GM18861 (cell line): ENCODE data around the gene ALX4.

Experiments
- ATAC-seq: cut with Tn5 transposase; IDR thresholded peaks from one replicate; pipeline ENCODE4 v1.9.1; 2021; ENCODE audit not compliant: unreplicated experiment

The ALX4 gene

DNA sequence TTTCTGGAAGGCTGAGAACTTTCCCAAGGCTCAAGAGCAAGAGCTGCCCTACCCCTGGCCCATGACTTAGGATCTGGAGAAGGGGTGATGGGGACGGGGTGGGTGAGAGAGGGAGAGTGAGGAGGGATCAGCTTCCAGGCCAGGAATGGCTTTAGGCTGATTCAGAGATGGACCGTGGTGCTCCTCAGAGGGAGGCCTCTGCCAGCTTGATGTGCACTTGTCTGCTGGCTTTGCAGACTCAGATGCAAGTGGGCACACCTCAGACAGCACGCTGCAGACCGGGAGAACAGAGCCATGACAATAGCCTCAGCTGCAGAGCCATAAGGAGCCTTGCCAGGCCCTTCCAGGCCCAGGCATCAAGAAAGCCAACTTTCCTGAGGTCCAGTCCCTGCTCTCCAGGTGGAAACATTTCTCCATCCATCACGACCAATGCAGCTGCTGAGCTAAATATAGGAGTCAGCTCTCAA lies 41.3 kb downstream of the ALX4 start:
- ATAC-seq: no peak

DNA sequence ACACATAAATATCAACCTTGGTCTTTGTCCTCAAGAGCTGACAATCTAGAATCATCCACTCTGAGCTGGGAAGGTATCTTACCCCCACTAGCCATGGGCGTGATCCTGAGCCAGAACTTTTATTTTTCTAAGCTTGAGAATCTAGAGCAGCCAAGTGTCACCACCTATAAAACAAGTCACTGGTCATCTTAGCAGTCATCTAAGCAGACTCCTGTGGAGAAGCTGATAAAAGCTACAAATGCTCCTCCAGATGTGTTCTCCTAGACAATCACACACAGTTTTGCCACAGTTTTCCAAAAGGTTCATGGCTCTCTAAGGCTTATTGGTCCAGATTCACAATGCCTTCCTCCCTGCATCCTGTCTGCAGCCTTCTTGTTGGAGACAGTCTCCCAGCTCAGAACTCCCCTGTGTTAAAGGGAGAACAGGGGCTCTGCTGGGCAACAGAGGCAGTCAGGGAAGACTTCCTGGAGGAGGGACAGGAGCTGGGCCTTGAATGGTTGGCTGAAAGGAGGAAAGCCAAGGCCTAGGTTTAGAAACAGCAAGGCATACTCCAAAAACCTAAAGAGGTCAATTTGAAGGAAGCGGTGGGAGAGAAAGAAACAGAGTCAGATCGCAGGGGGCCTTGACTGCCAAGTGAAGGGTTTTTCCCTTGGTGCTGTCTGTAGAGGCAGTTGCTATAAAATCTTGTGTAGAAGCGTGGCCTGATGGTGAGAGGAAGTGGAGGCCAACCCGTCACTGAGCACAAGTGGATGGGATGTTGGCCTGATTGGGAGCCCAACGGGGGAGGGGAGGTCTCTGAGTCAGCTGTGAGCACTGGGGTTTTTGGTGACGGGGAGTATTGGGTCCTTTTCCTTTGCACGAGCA lies 42.0 kb downstream of the ALX4 start:
- ATAC-seq: no peak

DNA sequence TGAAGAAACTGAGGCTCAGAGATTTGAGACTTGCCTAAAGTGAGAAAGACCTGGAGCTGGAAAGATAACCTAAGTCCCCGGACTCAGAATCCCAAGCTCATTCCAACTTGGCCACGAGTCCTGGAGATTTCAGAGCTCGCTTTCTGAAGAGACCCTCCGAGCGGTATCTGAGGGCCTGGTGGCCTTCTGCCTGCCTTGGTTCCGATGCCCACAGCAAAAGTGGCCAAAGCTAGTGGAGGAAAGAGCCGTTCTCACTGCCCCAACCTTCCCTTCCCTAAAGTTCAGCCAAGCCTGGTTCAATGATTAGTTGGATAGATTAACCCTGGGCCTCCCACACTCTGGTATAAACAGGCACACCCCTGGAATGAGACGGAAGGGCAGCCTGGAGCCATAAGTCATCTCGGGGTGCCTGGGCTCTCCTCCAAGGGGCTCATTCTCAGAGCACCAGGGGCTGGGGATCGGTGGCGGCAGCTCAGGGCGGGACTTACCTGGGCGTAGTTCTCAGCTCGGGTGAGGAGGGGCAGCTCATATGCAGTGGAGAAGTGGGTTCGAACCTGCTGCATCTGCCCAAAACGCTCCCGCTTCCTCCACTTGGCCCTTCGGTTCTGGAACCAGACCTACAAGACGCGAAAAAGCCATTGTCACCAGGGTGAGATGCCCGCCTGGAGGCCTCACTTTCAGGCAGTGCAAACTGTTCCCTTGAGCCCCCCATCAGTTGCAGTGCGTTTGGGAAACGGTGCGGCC lies 42.8 kb downstream of the ALX4 start:
- no peak for ATAC-seq

DNA sequence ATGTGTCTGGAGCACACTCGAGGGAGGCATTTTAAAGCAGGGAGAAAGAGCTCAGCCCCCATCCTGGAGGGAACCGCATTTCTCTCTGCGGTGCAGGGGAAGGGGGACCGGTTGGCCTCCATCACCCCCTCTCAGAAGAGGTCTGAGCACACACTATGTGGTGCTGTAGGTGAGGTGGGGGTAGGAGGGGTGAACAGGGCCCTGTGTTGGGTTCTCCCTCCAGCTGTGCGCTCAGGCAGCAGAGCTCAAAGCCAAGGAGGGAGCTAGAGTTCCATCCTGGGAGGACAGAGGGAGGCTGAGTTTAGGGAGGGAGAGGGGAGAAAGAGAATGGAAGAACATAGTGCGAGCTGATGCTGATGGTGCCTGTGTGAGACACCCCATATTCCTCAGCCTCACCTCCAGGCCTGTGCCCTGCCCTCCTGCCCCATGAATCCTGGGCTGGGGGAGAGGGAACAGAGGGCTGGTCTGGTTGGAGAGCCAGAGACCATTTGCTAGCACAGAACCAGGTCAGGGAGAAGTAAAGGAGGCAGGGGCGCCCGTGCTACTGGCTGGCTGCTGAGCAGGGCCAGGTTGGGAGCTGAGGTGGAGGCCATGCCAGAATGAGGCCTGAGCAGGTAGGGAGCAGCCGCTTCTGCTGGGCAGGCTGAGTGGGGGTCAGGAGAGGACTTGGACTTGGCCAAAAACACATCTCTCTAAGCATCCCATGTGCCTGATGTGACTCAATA lies 43.7 kb downstream of the ALX4 start:
- no peak for ATAC-seq

DNA sequence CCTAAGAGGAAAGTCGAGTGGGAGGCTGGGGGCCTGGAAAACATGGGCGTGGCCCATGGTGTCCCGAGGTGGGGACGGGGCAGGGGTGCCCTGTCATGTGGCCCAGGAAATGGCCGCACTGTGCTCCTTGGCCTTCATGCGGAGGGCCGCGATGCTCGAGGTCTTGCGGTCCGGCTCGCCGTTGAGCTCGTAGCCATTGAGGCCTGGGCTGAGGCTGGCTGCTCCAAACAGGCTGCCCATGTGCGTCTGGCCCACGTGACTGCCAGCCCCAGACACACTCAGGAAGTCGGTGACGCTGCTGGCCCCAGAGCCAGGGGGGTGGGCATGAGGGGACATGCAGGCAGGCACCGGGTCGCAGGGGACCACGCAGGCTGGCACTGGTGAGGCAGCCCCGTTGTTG lies 45.2 kb downstream of the ALX4 start:
- ATAC-seq: no peak

DNA sequence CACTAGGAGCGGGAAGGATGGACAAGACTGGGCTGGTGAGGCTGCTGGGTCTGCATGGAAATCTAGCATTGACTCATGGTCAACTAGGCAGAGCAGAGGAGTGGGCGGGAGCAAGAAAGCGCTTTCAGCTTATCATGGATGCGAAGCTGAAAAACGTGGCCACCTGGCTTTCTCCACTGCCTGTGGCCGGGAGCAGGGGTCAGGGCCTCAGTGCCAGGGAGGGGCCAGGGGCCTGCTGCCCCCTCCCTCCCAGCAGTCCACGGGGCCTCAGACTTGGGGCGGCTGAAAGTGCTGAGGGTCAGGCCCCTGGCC lies 45.5 kb downstream of the ALX4 start:
- ATAC-seq: no peak

DNA sequence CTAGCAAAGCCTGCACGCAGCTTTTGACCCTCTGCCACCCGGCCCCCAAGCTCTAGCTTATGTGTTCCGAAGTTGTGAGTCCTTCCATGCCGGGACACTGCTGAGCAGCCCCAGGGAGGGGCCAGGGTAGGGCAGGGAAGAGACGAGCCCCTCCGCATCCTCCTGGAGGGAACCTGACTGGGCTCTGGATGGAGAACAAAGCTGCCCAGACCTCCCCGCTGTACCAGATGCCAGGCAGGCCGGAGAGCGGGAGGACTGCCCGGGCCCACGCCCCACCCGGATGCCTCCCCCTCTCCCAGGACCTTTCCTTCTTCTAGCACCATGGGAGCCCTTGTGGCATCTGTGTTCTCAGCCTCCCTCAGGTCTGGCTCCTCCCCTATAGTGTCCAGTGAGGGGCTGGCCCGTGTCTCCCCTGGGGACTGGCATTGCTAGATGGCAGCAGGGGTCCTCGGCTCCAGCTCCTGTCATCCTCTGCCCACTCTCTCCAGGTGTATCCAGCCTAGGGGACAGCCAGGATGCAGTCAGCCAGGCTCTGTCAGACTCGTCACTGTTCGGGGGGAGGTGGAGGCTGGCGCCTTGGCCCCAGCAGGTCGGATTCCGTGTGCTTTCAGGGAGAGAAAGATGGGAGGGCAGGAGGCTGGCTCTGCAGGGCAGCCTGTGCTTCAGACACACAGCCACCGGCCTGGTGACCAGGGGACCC lies 46.1 kb downstream of the ALX4 start:
- no peak for ATAC-seq

DNA sequence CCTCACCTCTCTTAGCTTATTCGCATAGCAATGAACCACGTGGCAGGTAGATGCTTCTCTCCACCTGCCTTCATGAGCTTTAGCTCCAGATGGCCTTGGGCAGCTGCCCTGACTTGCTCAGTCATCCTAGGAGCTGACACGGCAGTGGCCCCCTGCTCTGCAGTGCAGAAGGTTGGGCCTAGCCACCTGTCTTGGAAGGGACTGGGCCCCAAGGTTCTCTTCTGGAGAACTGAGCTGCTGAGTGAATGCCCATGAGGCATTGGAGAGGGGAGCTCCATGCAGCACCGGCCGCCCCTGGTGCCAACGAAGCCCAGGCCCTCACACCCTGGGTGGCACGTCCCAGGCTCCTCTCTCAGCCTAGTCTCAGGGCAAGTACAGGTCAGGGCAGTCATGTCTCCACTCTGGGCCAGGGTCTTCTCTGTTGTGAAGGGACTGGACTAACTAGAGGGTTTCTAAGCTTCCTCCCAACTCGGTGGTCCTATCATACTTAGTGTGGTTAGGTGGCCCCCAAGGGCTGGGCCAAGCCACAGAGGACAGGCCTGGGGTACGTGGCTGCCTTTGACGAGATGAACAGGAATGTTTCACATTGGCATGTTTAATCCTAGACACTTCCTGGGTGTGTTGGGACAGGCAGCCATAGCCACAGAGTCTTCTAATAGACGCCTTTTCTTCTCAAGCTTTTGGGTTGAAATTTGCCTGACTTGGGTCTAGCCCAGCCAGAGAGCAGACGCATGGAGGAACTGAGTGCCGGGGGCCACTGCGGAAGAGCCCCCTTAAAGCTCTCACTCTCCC lies 47.9 kb downstream of the ALX4 start:
- ATAC-seq: no peak

DNA sequence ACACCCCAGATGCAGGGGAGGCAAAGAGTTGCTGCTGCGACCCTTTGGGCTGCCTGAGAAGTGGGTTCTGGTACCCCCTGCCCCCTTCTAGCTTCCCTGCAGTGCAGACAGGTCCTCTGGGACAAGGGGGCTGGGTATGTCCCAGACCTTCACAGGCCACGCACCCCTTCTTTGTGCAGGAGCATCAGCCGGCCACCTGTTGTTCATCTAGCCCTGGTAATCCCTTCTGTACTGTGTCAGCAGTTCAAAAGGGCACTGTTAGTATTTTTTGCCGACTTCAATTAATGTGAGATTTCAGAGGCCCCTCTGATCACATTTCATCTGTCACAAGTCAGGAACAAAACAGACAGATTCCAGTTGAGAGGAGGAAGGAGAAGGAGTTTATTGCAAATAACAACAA lies 49.9 kb downstream of the ALX4 start:
- no peak for ATAC-seq

DNA sequence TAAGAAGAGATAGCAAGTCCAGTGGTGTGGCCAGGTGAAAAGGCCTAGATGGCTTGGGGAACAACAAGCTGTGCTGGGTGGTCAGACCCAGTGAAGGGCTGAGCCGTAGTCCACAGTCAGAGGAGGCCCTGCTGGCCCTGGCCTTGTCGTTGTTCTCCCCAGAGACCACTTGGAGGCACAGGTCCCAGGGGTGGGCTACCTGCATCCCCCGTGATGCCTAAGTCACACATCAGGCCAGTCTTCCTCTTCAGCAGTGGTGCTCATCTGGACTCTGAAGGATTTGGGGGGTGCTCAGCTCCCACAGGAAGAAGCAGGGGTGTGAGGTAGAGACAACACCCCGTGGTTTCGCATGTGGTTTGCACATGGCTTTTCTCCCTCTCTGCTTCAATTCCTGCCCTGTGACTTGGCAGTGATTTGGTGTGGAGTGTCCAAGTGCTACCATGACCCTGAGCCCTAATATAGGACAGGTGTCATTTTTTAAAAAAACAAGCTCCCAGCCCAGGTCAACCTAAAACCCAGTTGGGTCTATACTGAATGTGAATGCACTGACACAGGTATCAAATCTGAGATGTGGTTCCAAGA lies 51.0 kb downstream of the ALX4 start:
- ATAC-seq: no peak

DNA sequence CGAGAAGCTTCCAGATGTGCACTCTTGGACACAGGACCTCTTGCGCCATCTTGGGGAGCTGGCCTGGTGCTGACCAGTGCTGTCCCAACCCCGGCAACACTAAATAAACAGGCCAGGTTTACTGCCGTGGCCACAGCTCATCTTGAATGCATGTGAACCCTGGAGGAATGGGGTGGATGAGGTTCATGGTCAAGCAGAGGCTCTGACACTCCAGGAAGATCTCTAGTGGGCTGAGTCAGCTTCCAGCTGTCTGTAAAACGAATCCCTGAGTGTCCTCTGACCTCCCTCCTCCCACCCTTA lies 51.8 kb downstream of the ALX4 start:
- no peak for ATAC-seq

DNA sequence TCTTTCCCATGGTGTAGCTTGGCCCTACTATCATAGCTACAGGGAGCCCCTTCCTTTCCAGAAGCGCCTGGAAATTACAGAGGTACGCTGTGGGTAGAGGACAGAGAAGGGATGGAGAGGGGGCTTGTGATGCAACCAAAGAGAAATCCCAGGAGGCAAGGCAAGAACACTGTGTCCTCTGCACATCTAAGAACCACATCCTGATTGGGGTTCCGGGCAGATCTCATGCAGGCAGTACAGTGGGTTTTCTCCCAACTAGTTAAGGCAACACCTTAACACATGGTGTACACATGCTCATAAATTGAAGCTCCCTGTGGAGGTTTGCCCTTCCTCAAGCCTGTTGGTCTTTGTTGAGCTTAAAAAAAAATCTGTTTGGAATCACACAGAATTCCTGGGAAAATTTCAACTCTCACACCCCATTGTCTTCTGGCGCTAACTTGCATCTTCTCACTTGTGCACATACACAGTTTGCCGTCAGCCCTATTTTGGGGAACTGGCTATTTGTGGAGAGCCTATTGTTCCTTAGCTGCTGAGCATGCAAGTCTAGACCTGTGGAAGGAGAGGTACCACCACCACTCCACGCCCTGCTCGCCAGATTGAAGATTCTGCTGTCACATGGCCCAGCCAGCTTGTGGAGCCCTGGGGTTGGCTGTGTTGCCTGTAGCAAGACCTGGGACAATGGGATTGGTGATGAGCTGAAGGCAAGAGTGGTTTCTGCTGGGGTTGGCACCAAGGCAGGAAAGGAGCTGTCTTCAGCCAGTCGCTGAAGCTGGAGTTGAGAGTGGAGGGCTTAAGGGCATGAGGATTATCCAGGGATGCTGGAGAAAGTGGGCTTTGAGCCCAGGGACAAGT lies 52.4 kb downstream of the ALX4 start:
- no peak for ATAC-seq

DNA sequence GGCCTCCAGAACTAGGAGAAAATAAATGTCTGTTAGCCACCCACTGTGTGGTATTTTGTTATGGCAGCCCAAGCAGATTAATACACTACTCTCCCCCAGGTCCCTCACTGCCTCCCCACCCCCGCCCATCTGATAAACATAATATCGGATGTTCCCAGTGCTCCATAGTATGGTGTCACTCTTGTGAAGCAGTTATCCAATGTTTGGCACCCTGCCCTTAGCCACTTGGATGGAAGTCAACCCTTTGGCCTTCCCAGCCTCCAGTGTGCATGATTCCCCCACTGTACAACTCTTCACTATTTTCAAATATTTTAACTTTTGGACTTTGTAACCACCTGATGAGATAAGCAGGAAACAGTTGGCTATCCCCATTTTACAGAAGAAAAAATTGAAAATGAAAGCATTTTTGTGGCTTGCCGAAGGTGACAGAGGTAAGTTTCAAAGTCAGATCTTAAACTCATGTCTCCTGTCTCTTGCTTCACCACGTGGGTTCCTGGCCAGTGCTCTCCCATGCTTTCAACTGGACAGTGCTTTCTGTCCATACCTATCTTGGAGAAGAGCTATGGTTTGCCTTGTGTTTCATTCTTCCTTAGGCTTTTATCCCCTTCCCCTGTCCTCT lies 53.2 kb downstream of the ALX4 start:
- ATAC-seq: no peak

DNA sequence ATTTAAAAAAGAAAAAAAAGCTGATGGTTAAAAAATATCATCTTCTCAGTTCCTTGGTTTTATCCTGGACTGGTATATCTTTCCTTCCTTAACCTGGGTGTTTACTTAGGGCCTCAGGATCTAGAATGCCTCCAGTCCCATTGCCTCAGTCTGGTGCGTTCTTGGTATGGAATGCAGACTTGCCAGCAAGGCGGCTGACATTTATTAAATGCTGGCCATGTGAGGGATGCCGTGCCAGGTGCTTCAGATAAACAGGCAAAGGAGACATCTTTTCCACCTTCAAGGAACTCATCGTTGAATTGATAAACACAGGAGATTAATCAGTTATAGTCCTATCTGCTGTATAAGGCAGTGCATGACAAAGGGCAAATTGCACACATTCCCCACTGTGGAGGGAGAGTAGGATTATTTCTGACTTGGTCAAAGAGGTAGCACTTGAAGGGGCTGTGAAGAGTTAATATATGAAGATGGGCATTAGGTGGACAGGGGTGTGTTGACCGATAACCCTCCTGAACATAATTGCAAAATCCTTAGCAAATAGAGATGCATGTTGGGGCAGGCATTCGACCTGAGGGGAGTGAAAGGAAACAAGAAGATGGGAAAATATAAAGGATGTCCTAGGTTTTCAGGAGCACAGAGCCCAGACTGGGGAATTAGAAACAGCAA lies 54.4 kb downstream of the ALX4 start:
- ATAC-seq: no peak

DNA sequence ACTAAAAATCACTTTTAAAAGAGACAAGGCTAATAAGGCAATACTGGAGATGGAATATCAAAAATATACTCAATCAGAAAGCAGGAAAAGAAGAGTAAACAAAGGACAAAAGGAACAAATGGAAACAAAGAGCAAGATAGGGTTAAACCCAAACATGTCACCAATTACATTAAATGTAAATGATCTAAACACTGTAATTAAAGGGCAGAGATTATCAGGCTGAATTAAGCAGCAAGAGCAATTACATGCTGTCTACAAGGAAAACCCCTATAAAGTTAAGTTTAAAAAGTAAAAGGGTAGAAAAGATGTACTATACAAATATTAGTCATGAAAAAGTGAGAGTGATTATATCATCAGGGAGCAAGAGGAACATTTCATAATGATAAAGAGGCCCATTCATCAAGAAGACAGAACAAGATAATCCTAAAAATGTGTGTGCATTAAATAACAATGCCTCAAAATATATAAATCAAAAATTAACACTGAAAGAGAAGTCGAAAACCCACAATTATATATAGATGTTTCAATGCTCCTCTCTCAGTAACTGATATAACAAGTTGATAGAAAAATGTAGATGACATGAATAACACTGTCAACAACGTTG lies 56.8 kb downstream of the ALX4 start:
- ATAC-seq: no peak

DNA sequence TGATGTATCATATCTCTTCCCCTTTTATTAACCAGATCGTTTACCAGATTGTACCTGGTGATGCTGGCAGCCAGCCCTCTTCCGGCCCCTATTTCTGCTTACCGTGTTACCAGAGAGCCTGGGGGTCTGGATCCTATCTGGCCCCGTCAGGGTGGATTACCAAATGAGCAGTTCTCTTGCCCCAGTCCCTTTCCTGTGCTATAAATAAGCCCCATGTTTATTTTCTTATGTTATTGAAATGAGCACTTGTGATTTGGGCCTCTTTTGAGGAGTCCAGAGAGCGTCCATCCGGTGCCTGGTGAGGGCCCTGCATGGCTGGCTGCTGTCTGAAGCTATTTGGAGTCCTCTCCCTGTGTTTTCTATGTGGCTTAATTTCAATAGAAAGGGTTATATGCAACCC lies 59.5 kb downstream of the ALX4 start:
- no peak for ATAC-seq

DNA sequence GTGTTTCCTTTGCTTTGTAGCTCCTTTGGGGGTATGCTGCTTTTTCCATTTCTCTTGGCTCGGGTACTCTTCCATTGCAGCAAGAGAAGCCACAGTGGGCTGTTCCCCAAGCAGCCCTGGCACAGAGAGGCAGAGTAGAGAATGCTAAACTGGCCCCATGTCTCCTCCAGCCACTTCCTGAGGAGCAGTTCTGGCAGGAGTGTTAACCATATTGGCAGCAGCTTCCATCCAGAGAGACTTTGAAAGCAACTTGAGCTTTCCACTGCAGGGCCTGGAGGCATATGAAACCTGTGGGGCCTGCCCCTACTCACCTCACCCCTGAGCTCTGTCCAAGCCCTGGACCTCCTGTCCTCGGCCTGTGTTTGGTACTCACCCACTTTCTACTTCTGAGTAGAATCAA lies 61.8 kb downstream of the ALX4 start:
- no peak for ATAC-seq

DNA sequence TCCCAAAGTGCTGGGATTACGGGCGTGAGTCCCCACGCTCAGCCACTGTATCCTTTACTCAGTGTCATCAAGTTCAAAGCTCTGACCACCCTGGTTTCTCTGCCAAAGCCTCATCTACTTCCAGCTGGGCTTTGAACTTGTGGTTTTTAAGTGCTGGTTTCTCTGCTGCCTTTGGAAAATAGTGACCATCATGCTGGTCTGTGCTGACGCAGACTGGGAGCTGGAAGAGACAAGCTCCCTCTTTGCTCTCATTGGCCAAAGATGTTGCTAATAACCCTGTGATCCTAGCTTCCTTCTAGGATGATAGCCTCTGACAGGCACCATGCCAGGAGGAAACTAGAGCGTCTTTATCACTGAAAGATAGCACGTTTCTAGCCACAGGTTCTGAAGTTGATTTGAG lies 62.4 kb downstream of the ALX4 start:
- no peak for ATAC-seq
